Gastroesophageal sphincter (tissue), 3 donors: ENCODE data around the gene MACROD2.

Experiments used
- POLR2A ChIP-seq, 2 donors: fragments of 450-650 bp; IDR thresholded peaks; one replicate each; pipeline ENCODE4 v1.6.1; 2017; ENCODE audit warnings: antibody characterized with exemption in 2 of 2, mild to moderate bottlenecking in 2 of 2, moderate library complexity in 1 of 2
- POLR2AphosphoS5 ChIP-seq: sonication (generic); formaldehyde crosslinking; IDR thresholded peaks from one replicate; pipeline ENCODE4 v1.6.1; 2017; ENCODE audit warnings: antibody characterized with exemption
- TF ChIP-seq, protein P1 (sequence below), 4 experiments: fragments of 200-600 bp in 2 of 4; fragments of 450-650 bp in 2 of 4; sonication (generic) in 1 of 4; IDR thresholded peaks; one replicate each; pipeline ENCODE4 v1.5.1; 2017 to 2019; ENCODE audit warnings: antibody characterized with exemption in 4 of 4, mild to moderate bottlenecking in 2 of 4, moderate library complexity in 2 of 4

DNA sequence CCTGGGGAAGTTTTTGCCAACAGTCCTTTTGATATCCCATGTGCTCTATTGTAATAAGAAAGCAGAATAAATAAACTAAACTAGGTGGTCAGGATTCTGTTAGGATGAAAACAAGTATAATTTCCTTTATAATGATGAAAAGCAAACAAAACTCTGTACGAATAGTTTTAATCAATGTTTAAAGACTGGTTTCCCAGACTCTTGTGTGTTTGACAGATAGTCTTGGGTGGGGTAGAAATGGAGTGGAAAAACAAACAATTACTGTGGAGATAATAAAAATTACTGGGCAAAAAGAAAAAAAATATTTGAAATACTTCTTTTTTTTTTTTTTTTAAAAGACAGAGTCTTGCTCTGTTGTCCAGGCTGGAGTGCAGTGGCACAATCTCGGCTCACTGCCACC, 494.2 kb downstream of the MACROD2 start:
- TF ChIP-seq POLR2A (IDR thresholded peaks at IDR 0.05) (no peak), POLR2AphosphoS5 (no peak)
- TF ChIP-seq, protein P1, sequence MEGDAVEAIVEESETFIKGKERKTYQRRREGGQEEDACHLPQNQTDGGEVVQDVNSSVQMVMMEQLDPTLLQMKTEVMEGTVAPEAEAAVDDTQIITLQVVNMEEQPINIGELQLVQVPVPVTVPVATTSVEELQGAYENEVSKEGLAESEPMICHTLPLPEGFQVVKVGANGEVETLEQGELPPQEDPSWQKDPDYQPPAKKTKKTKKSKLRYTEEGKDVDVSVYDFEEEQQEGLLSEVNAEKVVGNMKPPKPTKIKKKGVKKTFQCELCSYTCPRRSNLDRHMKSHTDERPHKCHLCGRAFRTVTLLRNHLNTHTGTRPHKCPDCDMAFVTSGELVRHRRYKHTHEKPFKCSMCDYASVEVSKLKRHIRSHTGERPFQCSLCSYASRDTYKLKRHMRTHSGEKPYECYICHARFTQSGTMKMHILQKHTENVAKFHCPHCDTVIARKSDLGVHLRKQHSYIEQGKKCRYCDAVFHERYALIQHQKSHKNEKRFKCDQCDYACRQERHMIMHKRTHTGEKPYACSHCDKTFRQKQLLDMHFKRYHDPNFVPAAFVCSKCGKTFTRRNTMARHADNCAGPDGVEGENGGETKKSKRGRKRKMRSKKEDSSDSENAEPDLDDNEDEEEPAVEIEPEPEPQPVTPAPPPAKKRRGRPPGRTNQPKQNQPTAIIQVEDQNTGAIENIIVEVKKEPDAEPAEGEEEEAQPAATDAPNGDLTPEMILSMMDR (IDR thresholded peaks at IDR 0.05), result no peak
